Measurements from ENCODE around the gene SYAP1. TPM values are rescaled to one million over a fixed set of nuclear protein-coding genes. Genes with fewer than 3 reads are reported as not detected.

Gene SYAP1
- total RNA-seq, 4 donors from 2014 or later, result 16.7 to 20.9 (median 18.9) TPM

DNA sequence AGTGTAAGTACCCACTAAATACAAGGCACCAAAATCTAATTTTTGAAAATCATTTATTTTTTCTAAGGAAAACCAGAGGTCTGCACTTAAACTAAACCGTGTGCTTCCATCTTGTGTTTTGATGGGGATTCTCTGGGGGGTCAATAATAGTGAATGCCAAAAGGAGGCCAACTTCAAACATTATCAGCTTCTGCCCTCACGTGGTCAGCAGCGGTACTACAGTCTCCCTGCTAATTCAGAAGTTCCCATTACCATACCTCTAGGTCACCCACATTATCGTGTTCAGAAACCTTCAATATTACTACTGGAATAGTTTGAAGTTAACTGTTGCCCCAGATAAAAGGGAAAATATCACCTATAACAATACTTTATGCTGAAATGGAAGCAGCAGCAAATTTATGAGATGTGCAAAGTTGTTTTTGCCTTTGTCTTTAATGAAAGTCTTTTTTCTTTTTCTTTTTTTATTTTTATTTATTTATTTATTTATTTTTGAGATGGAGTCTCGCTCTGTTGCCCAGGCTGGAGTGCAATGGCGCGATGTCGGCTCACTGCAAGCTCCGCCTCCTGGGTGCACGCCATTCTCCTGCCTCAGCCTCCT lies 24.2 kb upstream of the SYAP1 start:
- no peak overlapping the region for H3K4me3 ChIP-seq
- no peaks in the 10 kb centered on the region for H3K27me3 ChIP-seq
- DNase-seq (ENCODE audit: low spot score in 2 of 2), result peak in 1 of 2 donors; percentile 74
- no peaks in the 10 kb centered on the region for H3K4me1 ChIP-seq
- no peaks in the 10 kb centered on the region for H3K9me3 ChIP-seq
- WGBS, result 53% methylated on average over 10 of the region's 10 CpGs
- TF ChIP-seq CTCF (IDR thresholded peaks at IDR 0.05) (peak; percentile 66 to 79), POLR2A (IDR thresholded peaks at IDR 0.05) (no peak)
- H3K27ac ChIP-seq, result no peak overlapping the region
- H3K36me3 ChIP-seq, result peaks cover 19% of the 10 kb centered on the region

DNA sequence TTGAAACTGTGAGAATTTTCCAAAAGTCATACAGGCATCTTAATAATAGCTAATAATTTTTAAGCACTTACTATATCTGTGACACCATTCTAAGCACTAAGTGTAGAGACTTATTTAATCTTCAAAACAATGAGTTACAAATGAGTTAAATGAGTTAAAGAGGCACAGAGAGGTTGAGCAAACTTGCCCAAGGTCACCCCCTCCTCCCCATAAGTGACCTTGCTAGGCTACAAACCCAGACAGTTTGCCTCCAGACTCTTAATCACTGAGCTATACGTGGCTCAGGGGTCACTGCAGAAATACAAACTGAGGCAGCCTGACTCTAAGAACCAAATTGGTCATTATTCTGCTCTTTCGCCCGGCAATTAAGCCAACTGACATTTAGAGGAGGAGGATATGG lies 22.5 kb upstream of the SYAP1 start:
- Histone ChIP-seq H3K4me3 (no peak overlapping the region), H3K27ac (no peak overlapping the region), H3K27me3 (no peaks in the 10 kb centered on the region), H3K4me1 (no peaks in the 10 kb centered on the region), H3K9me3 (no peaks in the 10 kb centered on the region), H3K36me3 (peaks cover 10% of the 10 kb centered on the region)
- no peak for TF ChIP-seq CTCF (IDR thresholded peaks at IDR 0.05)
- TF ChIP-seq POLR2A (IDR thresholded peaks at IDR 0.05), result no peak
- TF ChIP-seq EP300 (IDR thresholded peaks at IDR 0.05), result no peak
- TF ChIP-seq POLR2AphosphoS5 (IDR thresholded peaks at IDR 0.05), result no peak
- WGBS, result 72% methylated on average over 3 of the region's 3 CpGs
- DNase-seq (ENCODE audit: low spot score in 2 of 2), result no peak

DNA sequence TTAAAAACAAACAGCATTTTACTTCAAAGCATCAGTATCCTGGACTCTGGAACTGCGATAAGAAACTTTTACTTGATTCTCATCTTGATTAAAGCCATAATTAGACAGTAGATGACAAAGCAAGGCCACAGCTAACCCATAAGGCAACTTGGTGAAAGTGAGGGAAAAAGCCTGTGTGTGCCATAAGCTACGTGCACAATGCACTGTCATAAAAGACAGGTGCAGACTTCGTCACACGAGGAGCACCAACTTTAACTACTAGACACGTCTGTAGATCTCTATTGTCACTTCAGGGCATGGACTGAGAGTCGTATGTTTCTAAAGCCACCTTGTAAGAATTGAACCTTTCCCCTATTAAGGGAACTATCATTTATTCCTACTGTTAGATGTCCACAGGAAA lies 20.0 kb upstream of the SYAP1 start:
- WGBS, result 89% methylated on average over 6 of the region's 6 CpGs
- TF ChIP-seq CTCF (IDR thresholded peaks at IDR 0.05) (no peak), POLR2A (IDR thresholded peaks at IDR 0.05) (no peak), POLR2AphosphoS5 (IDR thresholded peaks at IDR 0.05) (no peak), EP300 (IDR thresholded peaks at IDR 0.05) (no peak)

DNA sequence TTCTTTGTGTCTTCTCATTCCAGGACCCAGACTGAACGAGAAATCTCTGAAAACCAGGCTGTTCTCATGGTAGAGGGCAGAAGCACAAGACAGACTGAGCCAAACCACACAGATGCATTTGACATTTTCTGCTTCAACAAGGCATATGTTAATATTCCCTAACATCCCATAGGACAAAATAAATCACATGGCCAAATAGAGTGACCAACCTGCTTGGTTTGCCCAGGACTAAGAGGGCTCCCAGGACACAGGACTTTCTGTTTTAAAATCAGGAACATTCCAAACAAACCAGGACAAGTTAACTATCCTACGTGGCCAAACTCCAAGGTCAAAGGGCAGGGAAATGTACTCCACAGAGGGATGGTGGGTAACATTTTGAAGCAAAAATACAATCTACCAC lies 18.7 kb upstream of the SYAP1 start:
- TF ChIP-seq CTCF (IDR thresholded peaks at IDR 0.05), result no peak
- TF ChIP-seq POLR2AphosphoS5 (IDR thresholded peaks at IDR 0.05), result no peak
- no peak for TF ChIP-seq EP300 (IDR thresholded peaks at IDR 0.05)
- no peak for TF ChIP-seq POLR2A (IDR thresholded peaks at IDR 0.05)
- H3K4me1 ChIP-seq, result no peaks in the 10 kb centered on the region
- 86% methylated on average over 2 of the region's 2 CpGs for WGBS
- peaks cover 3% of the 10 kb centered on the region for H3K36me3 ChIP-seq
- DNase-seq (ENCODE audit: low spot score in 2 of 2), result no peak
- H3K27me3 ChIP-seq, result no peaks in the 10 kb centered on the region
- H3K4me3 ChIP-seq, result no peak overlapping the region
- H3K27ac ChIP-seq, result no peak overlapping the region
- no peaks in the 10 kb centered on the region for H3K9me3 ChIP-seq

More for the DNA sequence above, 20.0 kb upstream of the SYAP1 start:
- no peaks in the 10 kb centered on the region for H3K9me3 ChIP-seq
- no peaks in the 10 kb centered on the region for H3K4me1 ChIP-seq
- DNase-seq (ENCODE audit: low spot score in 2 of 2), result no peak
- H3K27me3 ChIP-seq, result no peaks in the 10 kb centered on the region
- peaks cover 3% of the 10 kb centered on the region for H3K36me3 ChIP-seq
- no peak overlapping the region for H3K27ac ChIP-seq
- H3K4me3 ChIP-seq, result no peak overlapping the region

GRCh38 chrX:16702700-16703599 lies 16.5 kb upstream of the SYAP1 start:
- peak in 1 of 2 donors; percentile 5 for DNase-seq (ENCODE audit: low spot score in 2 of 2)
- no peak overlapping the region for H3K4me3 ChIP-seq

More at GRCh38 chrX:16702700-16703599, 16.5 kb upstream of the SYAP1 start:
- WGBS, result 85% methylated on average over 15 of the region's 15 CpGs
- H3K9me3 ChIP-seq, result no peaks in the 10 kb centered on the region
- H3K27ac ChIP-seq, result no peak overlapping the region
- TF ChIP-seq CTCF (IDR thresholded peaks at IDR 0.05), result no peak
- TF ChIP-seq EP300 (IDR thresholded peaks at IDR 0.05), result no peak
- TF ChIP-seq POLR2AphosphoS5 (IDR thresholded peaks at IDR 0.05), result no peak
- TF ChIP-seq POLR2A (IDR thresholded peaks at IDR 0.05), result no peak
- no peaks in the 10 kb centered on the region for H3K27me3 ChIP-seq
- H3K4me1 ChIP-seq, result no peaks in the 10 kb centered on the region
- H3K36me3 ChIP-seq, result peaks cover 3% of the 10 kb centered on the region

All from suprapubic skin (tissue), 4 donors.